H1 (cell line): ENCODE results near the gene LENG9. TPM values are rescaled to one million over a fixed set of nuclear protein-coding genes. Genes with fewer than 3 reads are reported as not detected.

Experiments used
- CTCF ChIA-PET: fragments of 300-600 bp; sonication (Branson Sonifier 250); formaldehyde crosslinking; loops from one replicate; lab custom pipeline; 2021; ENCODE audit not compliant: partially characterized antibody; lab: Charles Lee
- POLR2A ChIA-PET: fragments of 300-600 bp; sonication (Branson Sonifier 250); formaldehyde crosslinking; loops from one replicate; lab custom pipeline; 2021; ENCODE audit warnings: inconsistent platforms; ENCODE audit not compliant: partially characterized antibody; lab: Charles Lee
- DNase-seq, 2 experiments: peaks; one replicate each; pipeline versions ENCODE4 v3.0.0 to v3.0.0-alpha.2; 2010 to 2022; ENCODE audit warnings: low spot score in 2 of 2, low read depth in 1 of 2, mixed read lengths in 1 of 2
- FAIRE-seq: peaks from 2 replicates; lab custom pipeline; 2011; peaks lifted over from hg19 to GRCh38; lab: Jason Lieb, UNC
- H2AFZ ChIP-seq: 2 replicates; pipeline ENCODE4 v1.8.1; 2012; ENCODE audit warnings: low read length, inconsistent platforms
- H2AK5ac ChIP-seq: 2 replicates; pipeline ENCODE4 v1.6.1; 2013; ENCODE audit warnings: low read depth, low read length
- H2BK120ac ChIP-seq: replicated peaks from 2 replicates; pipeline ENCODE3; 2013; ENCODE audit warnings: low read depth, low read length, inconsistent platforms
- H2BK12ac ChIP-seq: 2 replicates; pipeline ENCODE4 v1.6.1; 2013; ENCODE audit warnings: low read depth, low read length
- H2BK15ac ChIP-seq: 2 replicates; pipeline ENCODE4 v1.6.1; 2013; ENCODE audit warnings: low read length
- H2BK20ac ChIP-seq: 2 replicates; pipeline ENCODE4 v1.6.1; 2013; ENCODE audit warnings: low read length
- H2BK5ac ChIP-seq: 2 replicates; pipeline ENCODE4 v1.6.1; 2013; ENCODE audit warnings: low read depth, low read length
- H3K14ac ChIP-seq: 2 replicates; pipeline ENCODE4 v1.6.1; 2013; ENCODE audit warnings: inconsistent platforms; ENCODE audit not compliant: insufficient read length
- H3K18ac ChIP-seq: 2 replicates; pipeline ENCODE4 v1.6.1; 2013; ENCODE audit warnings: low read length; ENCODE audit errors: extremely low read depth
- H3K23ac ChIP-seq: 2 replicates; pipeline ENCODE4 v1.6.1; 2013; ENCODE audit warnings: inconsistent platforms; ENCODE audit not compliant: insufficient read length
- H3K23me2 ChIP-seq: 2 replicates; pipeline ENCODE4 v1.6.1; 2013; ENCODE audit warnings: low read depth, low read length
- H3K27ac ChIP-seq: 2 replicates; pipeline ENCODE4 v1.6.1; 2011; ENCODE audit warnings: low read depth, low read length, inconsistent platforms
- H3K27me3 ChIP-seq, 4 experiments: replicated peaks in 1 of 4; 1 replicate in 1 of 4; 2 replicates in 3 of 4; pipeline versions ENCODE4 v1.6.1 to v1.8.1; 2011 to 2013; ENCODE audit warnings: low read length in 3 of 4, mild to moderate bottlenecking in 3 of 4, inconsistent platforms in 2 of 4, mixed read lengths in 2 of 4, moderate library complexity in 1 of 4; ENCODE audit not compliant: control insufficient read depth in 3 of 4, insufficient read depth in 3 of 4; ENCODE audit errors: extremely low read depth in 1 of 4
- H3K36me3 ChIP-seq, 4 experiments: 2 replicates each; pipeline versions ENCODE4 v1.6.1 to v1.8.1; 2011 to 2013; ENCODE audit warnings: mild to moderate bottlenecking in 4 of 4, low read length in 3 of 4, moderate library complexity in 2 of 4, control low read depth in 1 of 4, inconsistent platforms in 1 of 4; ENCODE audit not compliant: insufficient read depth in 4 of 4, control insufficient read depth in 2 of 4
- H3K4ac ChIP-seq: replicated peaks from 2 replicates; pipeline ENCODE3; 2013; ENCODE audit warnings: low read length, low read depth, mixed read lengths, inconsistent platforms; ENCODE audit not compliant: insufficient read length
- H3K4me1 ChIP-seq, 4 experiments: replicated peaks in 1 of 4; 1 replicate in 1 of 4; 2 replicates in 3 of 4; pipeline versions ENCODE4 v1.6.1 to v1.8.1; 2011 to 2013; ENCODE audit warnings: low read length in 3 of 4, inconsistent platforms in 2 of 4, mixed read lengths in 1 of 4; ENCODE audit not compliant: insufficient read depth in 4 of 4, control insufficient read depth in 3 of 4
- H3K4me2 ChIP-seq, 2 experiments: 2 replicates each; pipeline versions ENCODE4 v1.6.1 to v1.8.1; 2011 to 2013; ENCODE audit warnings: low read depth in 2 of 2, low read length in 2 of 2, control low read depth in 1 of 2, inconsistent platforms in 1 of 2, mild to moderate bottlenecking in 1 of 2; ENCODE audit not compliant: insufficient read depth in 1 of 2
- H3K4me3 ChIP-seq, 4 experiments: fragments of 200-600, 300-600 bp in 1 of 4; sonication (generic), shearing (Covaris generic), sonication (Bioruptor Twin) in 1 of 4; 2 replicates each; pipeline versions ENCODE4 v1.5.1 to v1.8.1; 2011 to 2016; ENCODE audit warnings: low read length in 4 of 4, low read depth in 3 of 4, control low read depth in 2 of 4, inconsistent platforms in 2 of 4, mild to moderate bottlenecking in 2 of 4, mixed read lengths in 1 of 4, moderate library complexity in 1 of 4; ENCODE audit not compliant: insufficient read depth in 2 of 4; ENCODE audit errors: extremely low read depth in 1 of 4
- H3K56ac ChIP-seq: replicated peaks from 2 replicates; pipeline ENCODE3; 2013; ENCODE audit warnings: low read depth, mild to moderate bottlenecking, mixed read lengths, low read length, inconsistent platforms; ENCODE audit not compliant: insufficient read length
- H3K79me1 ChIP-seq: 2 replicates; pipeline ENCODE4 v1.6.1; 2013; ENCODE audit warnings: low read depth, low read length, control low read depth
- H3K79me2 ChIP-seq, 2 experiments: 2 replicates each; pipeline versions ENCODE4 v1.6.1 to v1.8.1; 2012 to 2013; ENCODE audit warnings: low read length in 2 of 2, mild to moderate bottlenecking in 2 of 2, inconsistent platforms in 1 of 2; ENCODE audit not compliant: insufficient read depth in 2 of 2, control insufficient read depth in 1 of 2
- H3K9ac ChIP-seq, 4 experiments: replicated peaks in 1 of 4; 1 replicate in 1 of 4; 2 replicates in 3 of 4; pipeline versions ENCODE4 v1.6.1 to v1.8.1; 2011 to 2013; ENCODE audit warnings: low read depth in 3 of 4, low read length in 3 of 4, control low read depth in 2 of 4, mild to moderate bottlenecking in 2 of 4, moderate library complexity in 2 of 4, inconsistent platforms in 1 of 4; ENCODE audit errors: extremely low read depth in 1 of 4
- H3K9me3 ChIP-seq, 2 experiments: 2 replicates each; pipeline versions ENCODE4 v1.6.1 to v1.8.1; 2012 to 2013; ENCODE audit warnings: mild to moderate bottlenecking in 2 of 2, moderate library complexity in 2 of 2, control low read depth in 1 of 2, inconsistent platforms in 1 of 2, low read depth in 1 of 2, low read length in 1 of 2, mixed read lengths in 1 of 2; ENCODE audit not compliant: insufficient read depth in 2 of 2
- H4K20me1 ChIP-seq, 2 experiments: replicated peaks in 1 of 2; 2 replicates each; pipeline versions ENCODE3 to v1.8.1; 2011 to 2013; ENCODE audit warnings: inconsistent platforms in 2 of 2, low read length in 2 of 2, mild to moderate bottlenecking in 1 of 2; ENCODE audit not compliant: insufficient read depth in 2 of 2, control insufficient read depth in 1 of 2
- H4K5ac ChIP-seq: 2 replicates; pipeline ENCODE4 v1.6.1; 2013; ENCODE audit warnings: low read length, low read depth, mixed read lengths, inconsistent platforms; ENCODE audit not compliant: insufficient read length
- H4K8ac ChIP-seq: 2 replicates; pipeline ENCODE4 v1.8.0; 2013; ENCODE audit warnings: mild to moderate bottlenecking, moderate library complexity, low read length, inconsistent platforms; ENCODE audit not compliant: insufficient read depth; ENCODE audit errors: extremely low read depth
- H4K91ac ChIP-seq: replicated peaks from 2 replicates; pipeline ENCODE3; 2013; ENCODE audit warnings: low read length, mixed read lengths, inconsistent platforms; ENCODE audit not compliant: insufficient read length
- CTCF ChIP-seq, 3 experiments: IDR thresholded peaks; 1 replicate in 2 of 3; 2 replicates in 1 of 3; pipeline versions ENCODE4 v1.5.1 to v1.6.1; 2011; ENCODE audit warnings: low read length in 3 of 3, mild to moderate bottlenecking in 3 of 3, inconsistent platforms in 2 of 3, low read depth in 1 of 3, moderate library complexity in 1 of 3; ENCODE audit not compliant: insufficient read depth in 1 of 3; ENCODE audit errors: control extremely low read depth in 1 of 3
- POLR2AphosphoS5 ChIP-seq: IDR thresholded peaks from 2 replicates; pipeline ENCODE4 v1.6.1; 2011; ENCODE audit warnings: low read depth, low read length
- RAD21 ChIP-seq, 2 experiments: IDR thresholded peaks in 1 of 2; conservative IDR thresholded peaks in 1 of 2; 2 replicates each; pipeline ENCODE4 v1.6.1; 2011; ENCODE audit warnings: low read depth in 2 of 2, low read length in 2 of 2, improper control_type of control experiment in 1 of 2, inconsistent platforms in 1 of 2, mild to moderate bottlenecking in 1 of 2, moderate library complexity in 1 of 2
- WGBS, 2 experiments: shearing (Covaris generic) in 1 of 2; methylation state at CpG; one replicate each; pipeline versions ENCODE4 v1.1.6 to v1.1.7; 2013 to 2015; ENCODE audit warnings: low lambda C conversion rate in 2 of 2, mixed read lengths in 2 of 2, inconsistent platforms in 1 of 2, low coverage in 1 of 2, missing lambda C conversion rate in 1 of 2; ENCODE audit not compliant: insufficient replicate concordance in 2 of 2, insufficient coverage in 1 of 2, insufficient read length in 1 of 2; ENCODE audit errors: extremely low coverage in 1 of 2, missing lambda C conversion rate in 1 of 2; 5-methylcytosine and 5-hydroxymethylcytosine counted together
- polyA plus RNA-seq, 7 experiments: library from polyadenylated mRNA; depleted of rRNA in 3 of 7; stranded (reverse) in 5 of 7; unstranded in 2 of 7; fragments of >200 nt in 5 of 7; fragments of 200-250 nt in 2 of 7; gene quantifications; 1 replicate in 5 of 7; 2 replicates in 1 of 7; 4 replicates in 1 of 7; pipeline versions ENCODE4 v1.2.1 to v1.2.3, GENCODE V29; 2011 to 2013; ENCODE audit warnings: missing spikeins in 2 of 7, mixed read lengths in 2 of 7
- total RNA-seq: library from RNA; stranded (reverse); fragmentation: NEBNext Ultra II Directional; extraction: Animal tissue kit (Norgen Biotek cat#: 25700); gene quantifications from 2 replicates; pipeline ENCODE4 v1.2.1, GENCODE V29; 2021

LENG9 gene
- total and polyA plus RNA-seq, 2 of the 8 experiments (the other 6 are each of a cell fraction or from before 2014, with no cell fraction given), result 1.6 to 3.9 TPM

DNA sequence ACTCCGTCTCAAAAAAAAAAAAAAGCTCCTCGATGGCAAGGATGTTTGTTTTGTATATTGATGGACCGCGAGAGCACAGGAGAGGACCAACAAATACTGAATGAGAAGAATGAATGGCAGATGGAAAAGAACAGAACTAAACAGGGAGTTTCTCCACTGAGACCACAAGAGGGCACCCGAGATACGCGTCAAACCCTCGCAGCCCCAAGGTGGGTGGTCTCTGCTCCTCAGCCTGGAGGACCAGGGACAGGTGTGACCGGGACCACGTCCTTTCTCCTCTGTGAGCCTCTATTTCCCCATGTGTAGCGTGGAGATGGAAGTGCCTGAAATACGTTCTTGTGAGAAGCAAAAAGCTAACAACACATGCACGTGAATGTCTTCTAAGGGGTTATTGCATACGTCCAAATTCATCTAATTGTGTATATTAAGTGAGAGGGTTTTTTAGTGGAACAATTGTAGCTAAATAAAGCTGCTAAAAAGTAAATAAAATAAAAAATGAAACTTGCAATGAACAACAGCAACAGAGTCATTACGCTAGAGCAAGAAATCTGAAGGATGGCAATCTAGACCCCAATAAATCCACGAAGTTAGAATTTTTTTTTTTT is 17.9 kb upstream of the LENG9 start:
- Histone ChIP-seq H3K9me3 (peaks cover 0 to 9% of the 10 kb centered on the region in 2 experiments; a peak in 3 of 4 replicates), H3K36me3 (no peaks in the 10 kb centered on the region), H3K14ac (no peak overlapping the region), H2BK120ac (no peak overlapping the region), H3K4me1 (no peaks in the 10 kb centered on the region), H2BK20ac (no peak overlapping the region)
- POLR2A ChIA-PET, result interaction anchor here (1.3 kb wide), 1 partner anchor 599 kb away, joined by 3 read pairs; no protein-coding TSS in a partner anchor
- peak in 1 of 2 experiments; percentile 82 for DNase-seq
- TF ChIP-seq POLR2AphosphoS5, result no peak
- peak; percentile 63 to 81 (median 66) for TF ChIP-seq CTCF (IDR thresholded peaks at IDR 0.05; ENCODE audit: control extremely low read depth in 1 of 3, insufficient read depth in 1 of 3, low read depth in 1 of 3, low read length in 3 of 3)
- peak; percentile 79 to 81 for TF ChIP-seq RAD21 (IDR thresholded peaks at IDR 0.05 in 1 of 2, conservative IDR thresholded peaks at IDR 0.05 in 1 of 2; ENCODE audit: low read depth in 2 of 2, low read length in 2 of 2)
- TF ChIP-seq, all 59 proteins: peak for 2
- Histone ChIP-seq H4K5ac (no peak overlapping the region), H3K4me3 (no peak overlapping the region), H4K8ac (no peak overlapping the region), H3K4me2 (no peak overlapping the region), H3K23ac (no peak overlapping the region), H3K23me2 (no peaks in the 10 kb centered on the region), H3K18ac (no peak overlapping the region), H3K56ac (no peak overlapping the region), H4K20me1 (no peaks in the 10 kb centered on the region), H3K79me1 (no peaks in the 10 kb centered on the region), H2BK15ac (no peak overlapping the region), H3K27ac (no peak overlapping the region), H2BK5ac (no peak overlapping the region), H2AFZ (no peak overlapping the region), H4K91ac (no peak overlapping the region), H2AK5ac (no peak overlapping the region), H3K27me3 (no peaks in the 10 kb centered on the region), H3K4ac (no peak overlapping the region), H3K9ac (no peak overlapping the region), H3K79me2 (no peaks in the 10 kb centered on the region), H2BK12ac (no peak overlapping the region)
- CTCF ChIA-PET, result interaction anchor here (0.6 to 3.2 kb wide), 15 partner anchors 15 to 796 kb away, joined by 3 to 16 read pairs (median 4); no protein-coding TSS in a partner anchor
- WGBS, 2 experiments, result 24% methylated on average over 15 of the region's 16 CpGs; no CpG with 5 or more reads in 1 of the 2 experiments
- FAIRE-seq, result peak; percentile 7
